CD14-positive monocyte (primary cell): Measurements from ENCODE around the gene CRNN. TPM values are rescaled to one million over a fixed set of nuclear protein-coding genes. Genes with fewer than 3 reads are reported as not detected.

Experiments
- DNase-seq, 3 donors: peaks; one replicate each; pipeline ENCODE4 v3.0.0-alpha.2; 2011 to 2022
- H2AFZ ChIP-seq: 2 replicates; pipeline ENCODE4 v1.6.0; 2012; ENCODE audit warnings: mild to moderate bottlenecking, low read depth, low read length, inconsistent platforms; ENCODE audit not compliant: insufficient read depth, poor library complexity, severe bottlenecking
- H3K27ac ChIP-seq, 2 donors: 1 replicate in 1 of 2; 2 replicates in 1 of 2; pipeline ENCODE4 v1.5.1; 2012 to 2013; ENCODE audit warnings: low read length in 2 of 2, control low read depth in 1 of 2, inconsistent platforms in 1 of 2, low read depth in 1 of 2, mild to moderate bottlenecking in 1 of 2
- H3K27me3 ChIP-seq, 2 donors: one replicate each; pipeline versions ENCODE4 v1.6.0 to v1.6.1; 2011 to 2013; ENCODE audit warnings: low read length in 2 of 2; ENCODE audit not compliant: control insufficient read depth in 2 of 2, insufficient read depth in 2 of 2
- H3K36me3 ChIP-seq, 2 donors: replicated peaks in 1 of 2; 1 replicate in 1 of 2; 2 replicates in 1 of 2; pipeline versions ENCODE4 v1.5.1 to v1.6.1; 2012 to 2013; ENCODE audit warnings: low read length in 2 of 2, control low read depth in 1 of 2, inconsistent platforms in 1 of 2, mild to moderate bottlenecking in 1 of 2; ENCODE audit not compliant: insufficient read depth in 2 of 2, control insufficient read depth in 1 of 2
- H3K4me1 ChIP-seq, 2 donors: 1 replicate in 1 of 2; 2 replicates in 1 of 2; pipeline versions ENCODE4 v1.5.1 to v1.6.1; 2012 to 2013; ENCODE audit warnings: low read length in 2 of 2, control low read depth in 1 of 2, inconsistent platforms in 1 of 2, mild to moderate bottlenecking in 1 of 2, moderate library complexity in 1 of 2; ENCODE audit not compliant: insufficient read depth in 2 of 2, control insufficient read depth in 1 of 2
- H3K4me2 ChIP-seq: replicated peaks from 2 replicates; pipeline ENCODE3; 2012; ENCODE audit warnings: low read length, moderate library complexity, mild to moderate bottlenecking; ENCODE audit not compliant: poor library complexity, severe bottlenecking; ENCODE audit errors: extremely low read depth
- H3K4me3 ChIP-seq, 3 experiments: fragments of 200-600 bp in 1 of 3; sonication (generic) in 1 of 3; replicated peaks in 1 of 3; 1 replicate in 2 of 3; 2 replicates in 1 of 3; pipeline ENCODE4 v1.5.1; 2011 to 2013; ENCODE audit warnings: low read length in 3 of 3, mild to moderate bottlenecking in 3 of 3, control low read depth in 2 of 3, low read depth in 2 of 3, inconsistent platforms in 1 of 3, moderate library complexity in 1 of 3
- H3K79me2 ChIP-seq: 2 replicates; pipeline ENCODE4 v1.6.0; 2012; ENCODE audit warnings: mild to moderate bottlenecking, control low read depth, inconsistent platforms, low read length, moderate library complexity; ENCODE audit not compliant: insufficient read depth
- H3K9ac ChIP-seq: 2 replicates; pipeline ENCODE4 v1.6.0; 2017; ENCODE audit warnings: low read length, mild to moderate bottlenecking; ENCODE audit not compliant: insufficient read depth, poor library complexity, severe bottlenecking
- H3K9me3 ChIP-seq, 2 donors: replicated peaks in 1 of 2; 1 replicate in 1 of 2; 2 replicates in 1 of 2; pipeline versions ENCODE4 v1.5.1 to v1.6.1; 2012 to 2013; ENCODE audit warnings: low read length in 2 of 2, control low read depth in 1 of 2; ENCODE audit not compliant: control insufficient read depth in 1 of 2, insufficient read depth in 1 of 2
- H4K20me1 ChIP-seq: 2 replicates; pipeline ENCODE4 v1.6.0; 2012; ENCODE audit warnings: mild to moderate bottlenecking, low read length, control low read depth, moderate library complexity; ENCODE audit not compliant: insufficient read depth
- H3K27ac Mint-ChIP-seq, 7 donors: one replicate each; pipeline ENCODE4 v1.8.0; 2020; ENCODE audit warnings: mild to moderate bottlenecking in 7 of 7, mixed read lengths in 7 of 7, moderate library complexity in 6 of 7, inconsistent platforms in 2 of 7
- H3K27me3 Mint-ChIP-seq, 3 donors: one replicate each; pipeline ENCODE4 v1.8.0; 2021 to 2022; ENCODE audit warnings: low read depth in 3 of 3, mild to moderate bottlenecking in 3 of 3, mixed read lengths in 3 of 3, moderate library complexity in 3 of 3, inconsistent platforms in 1 of 3
- H3K36me3 Mint-ChIP-seq, 2 donors: one replicate each; pipeline ENCODE4 v1.8.0; 2020; ENCODE audit warnings: mixed read lengths in 2 of 2, inconsistent platforms in 1 of 2, mild to moderate bottlenecking in 1 of 2
- H3K4me1 Mint-ChIP-seq: one replicate; pipeline ENCODE4 v1.8.0; 2020; ENCODE audit warnings: mild to moderate bottlenecking, mixed read lengths
- H3K4me3 Mint-ChIP-seq, 2 donors: one replicate each; pipeline ENCODE4 v1.8.0; 2020; ENCODE audit warnings: mild to moderate bottlenecking in 2 of 2, mixed read lengths in 2 of 2, moderate library complexity in 1 of 2
- H3K9me3 Mint-ChIP-seq, 7 donors: one replicate each; pipeline ENCODE4 v1.8.0; 2020 to 2022; ENCODE audit warnings: mixed read lengths in 7 of 7, mild to moderate bottlenecking in 6 of 7, moderate library complexity in 6 of 7, inconsistent platforms in 2 of 7
- whole genome bisulfite sequencing: methylation state at CpG from one replicate; pipeline ENCODE4 v1.1.5; 2013; ENCODE audit warnings: missing lambda C conversion rate; ENCODE audit not compliant: insufficient coverage; 5-methylcytosine and 5-hydroxymethylcytosine counted together
- intact Hi-C, 2 donors: fragments of 100-400 bp; cut with micrococcal nuclease; formaldehyde crosslinking; loops; one replicate each; pipeline versions ENCODE4 v1.15.0 to v1.15.1; 2023
- polyA minus RNA-seq: library from RNA; depleted of rRNA, polyadenylated mRNA; stranded (reverse); fragments of >200 nt; gene quantifications from 2 replicates; pipeline ENCODE4 v1.2.3, GENCODE V29; 2012
- polyA plus RNA-seq, 3 donors: library from polyadenylated mRNA; depleted of rRNA in 1 of 3; unstranded in 2 of 3; stranded (reverse) in 1 of 3; fragments of 300-500 nt in 2 of 3; fragments of >200 nt in 1 of 3; fragmentation: Illumina TruSeq in 2 of 3; gene quantifications; 1 replicate in 2 of 3; 2 replicates in 1 of 3; pipeline ENCODE4 v1.2.3, GENCODE V29; 2012 to 2021
- total RNA-seq, 12 experiments: library from RNA in 1 of 12; stranded (reverse) in 1 of 12; fragments of 120-200 nt in 1 of 12; gene quantifications; one replicate each; pipeline ENCODE4 v1.2.4 and lab custom pipeline; 2013 to 2026; ENCODE audit warnings: mixed read lengths in 6 of 12, inconsistent platforms in 1 of 12
- TF ChIP-seq, protein P1 (sequence below): fragments of 200-600 bp; IDR thresholded peaks from one replicate; pipeline ENCODE4 v1.8.0; 2022; ENCODE audit warnings: antibody characterized with exemption, mild to moderate bottlenecking

The CRNN gene
- not detected for total RNA-seq (2013)
- polyA plus RNA-seq (not detected), polyA minus RNA-seq (not detected in 2 replicates), total RNA-seq (lab: John Stamatoyannopoulos, UW) (0 to 0.23 (median 0) reads per million in 11 experiments)

DNA sequence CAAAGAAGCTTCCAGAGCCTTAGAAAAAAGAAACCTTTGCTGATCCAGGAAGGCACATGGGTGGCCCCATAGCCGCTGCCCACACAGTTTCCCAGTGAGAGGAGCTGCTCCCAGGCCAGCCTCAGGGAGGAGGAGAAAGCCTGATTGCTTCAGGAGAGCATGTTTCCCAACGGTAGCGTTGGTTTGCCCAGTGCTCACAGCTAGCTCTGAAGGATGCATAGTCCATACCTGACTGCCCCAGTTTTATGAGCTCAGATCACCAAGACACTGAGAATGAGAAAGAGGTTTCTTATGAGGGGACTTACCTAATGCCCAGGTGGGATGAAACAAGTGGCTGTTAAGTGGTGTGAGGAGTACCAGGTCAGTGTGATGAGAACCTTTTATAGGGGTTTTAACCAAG is at the start of gene CRNN:
CRNN (minus strand) TSS at position 355 of the 400 bp plus-strand sequence. CDS start 2,030 bp downstream, outside the sequence.
- Histone ChIP-seq H3K9me3 (no peaks in the 10 kb centered on the region), H3K79me2 (no peaks in the 10 kb centered on the region), H3K27me3 (no peaks in the 10 kb centered on the region), H3K4me1 (no peaks in the 10 kb centered on the region), H3K9ac (no peak within 1 kb of the TSS), H3K4me3 (no peak within 1 kb of the TSS), H2AFZ (no peak within 1 kb of the TSS), H3K36me3 (no peaks in the 10 kb centered on the region), H3K27ac (no peak within 1 kb of the TSS), H3K4me2 (no peak within 1 kb of the TSS), H4K20me1 (no peaks in the 10 kb centered on the region)
- 89% methylated on average over 3 of the region's 3 CpGs for WGBS
- Mint-ChIP-seq H3K27ac (no peak within 1 kb of the TSS), H3K4me1 (no peaks in the 10 kb centered on the region), H3K4me3 (no peak within 1 kb of the TSS), H3K9me3 (peaks cover 0 to 8% (median 0%) of the 10 kb centered on the region in 7 donors), H3K27me3 (peaks cover 5 to 14% (median 11%) of the 10 kb centered on the region in 3 donors), H3K36me3 (no peaks in the 10 kb centered on the region)
- DNase-seq = no peak
- TF ChIP-seq, protein P1, sequence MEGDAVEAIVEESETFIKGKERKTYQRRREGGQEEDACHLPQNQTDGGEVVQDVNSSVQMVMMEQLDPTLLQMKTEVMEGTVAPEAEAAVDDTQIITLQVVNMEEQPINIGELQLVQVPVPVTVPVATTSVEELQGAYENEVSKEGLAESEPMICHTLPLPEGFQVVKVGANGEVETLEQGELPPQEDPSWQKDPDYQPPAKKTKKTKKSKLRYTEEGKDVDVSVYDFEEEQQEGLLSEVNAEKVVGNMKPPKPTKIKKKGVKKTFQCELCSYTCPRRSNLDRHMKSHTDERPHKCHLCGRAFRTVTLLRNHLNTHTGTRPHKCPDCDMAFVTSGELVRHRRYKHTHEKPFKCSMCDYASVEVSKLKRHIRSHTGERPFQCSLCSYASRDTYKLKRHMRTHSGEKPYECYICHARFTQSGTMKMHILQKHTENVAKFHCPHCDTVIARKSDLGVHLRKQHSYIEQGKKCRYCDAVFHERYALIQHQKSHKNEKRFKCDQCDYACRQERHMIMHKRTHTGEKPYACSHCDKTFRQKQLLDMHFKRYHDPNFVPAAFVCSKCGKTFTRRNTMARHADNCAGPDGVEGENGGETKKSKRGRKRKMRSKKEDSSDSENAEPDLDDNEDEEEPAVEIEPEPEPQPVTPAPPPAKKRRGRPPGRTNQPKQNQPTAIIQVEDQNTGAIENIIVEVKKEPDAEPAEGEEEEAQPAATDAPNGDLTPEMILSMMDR = no peak
- intact Hi-C loops = no loop called here

DNA sequence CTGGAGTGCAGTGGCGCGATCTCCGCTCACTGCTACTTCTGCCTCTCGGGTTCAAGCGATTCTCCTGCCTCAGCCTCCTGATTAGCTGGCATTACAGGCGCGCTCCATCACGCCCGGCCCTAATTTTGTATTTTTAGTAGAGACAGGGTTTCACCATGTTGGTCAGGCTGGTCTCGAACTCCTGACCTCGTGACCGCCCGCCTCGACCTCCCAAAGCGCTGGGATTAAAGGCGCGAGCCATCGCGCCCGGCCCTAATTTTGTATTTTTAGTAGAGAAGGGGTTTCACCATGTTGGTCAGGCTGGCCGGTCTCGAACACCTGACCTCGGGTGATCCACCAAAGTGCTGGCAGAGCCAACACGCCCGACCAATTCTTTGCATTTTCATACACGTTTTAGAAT is 48.6 kb upstream of the CRNN start:
- Histone ChIP-seq H3K9me3 (peaks cover 0 to 3% of the 10 kb centered on the region in 2 donors), H3K4me2 (no peak overlapping the region), H4K20me1 (no peaks in the 10 kb centered on the region), H2AFZ (no peak overlapping the region), H3K9ac (no peak overlapping the region), H3K27ac (no peak overlapping the region), H3K79me2 (no peaks in the 10 kb centered on the region), H3K4me3 (no peak overlapping the region), H3K36me3 (no peaks in the 10 kb centered on the region), H3K27me3 (peaks cover 0 to 7% of the 10 kb centered on the region in 2 donors), H3K4me1 (peaks cover 6 to 12% of the 10 kb centered on the region in 2 donors)
- intact Hi-C loops = no loop called here
- Mint-ChIP-seq H3K36me3 (no peaks in the 10 kb centered on the region), H3K27ac (no peak overlapping the region), H3K4me3 (no peak overlapping the region), H3K27me3 (peaks cover 5 to 11% (median 5%) of the 10 kb centered on the region in 3 donors), H3K4me1 (peaks cover 23% of the 10 kb centered on the region), H3K9me3 (peaks cover 0 to 11% (median 3%) of the 10 kb centered on the region in 7 donors)
- WGBS = 96% methylated on average over 13 of the region's 26 CpGs
- TF ChIP-seq, protein P1 = no peak
- DNase-seq = no peak
